HepG2 (cell line): ENCODE results near the gene TAMALIN. TPM values are rescaled to one million over a fixed set of nuclear protein-coding genes. Genes with fewer than 3 reads are reported as not detected.
A peak's percentile ranks its signal among the peaks of the same experiment; 100 is the strongest.

Source experiments
- BRD4 ChIP-seq: sonication (generic); formaldehyde crosslinking; IDR thresholded peaks from 2 replicates; pipeline ENCODE4 v1.4.0; 2020; ENCODE audit warnings: missing genetic modification reagents
- CC2D1A ChIP-seq: sonication (generic); formaldehyde crosslinking; IDR thresholded peaks from 2 replicates; pipeline ENCODE4 v1.8.1; 2023; ENCODE audit warnings: mild to moderate bottlenecking, missing genetic modification reagents
- CREM ChIP-seq, 2 experiments: sonication (generic) in 1 of 2; formaldehyde crosslinking in 1 of 2; IDR thresholded peaks; 2 replicates each; pipeline versions ENCODE4 v1.4.0 to v1.6.1; 2016 to 2020; ENCODE audit warnings: antibody characterized with exemption in 1 of 2, mild to moderate bottlenecking in 1 of 2, missing genetic modification reagents in 1 of 2
- ELK4 ChIP-seq: sonication (generic); formaldehyde crosslinking; IDR thresholded peaks from 2 replicates; pipeline ENCODE4 v1.9.0; 2021; ENCODE audit warnings: missing genetic modification reagents, borderline replicate concordance
- HMGA1 ChIP-seq: sonication (generic); formaldehyde crosslinking; conservative IDR thresholded peaks from 2 replicates; pipeline ENCODE4 v1.4.0; 2020; ENCODE audit warnings: missing genetic modification reagents
- IRF9 ChIP-seq: sonication (generic); formaldehyde crosslinking; IDR thresholded peaks from 2 replicates; pipeline ENCODE4 v1.8.0; 2022; ENCODE audit warnings: missing genetic modification reagents, mild to moderate bottlenecking, borderline replicate concordance
- MYC ChIP-seq: sonication (generic); formaldehyde crosslinking; IDR thresholded peaks from 2 replicates; pipeline ENCODE4 v1.9.0; 2021; ENCODE audit warnings: missing genetic modification reagents, borderline replicate concordance
- NFYC ChIP-seq: IDR thresholded peaks from 2 replicates; pipeline ENCODE4 v1.6.1; 2016; ENCODE audit warnings: missing genetic modification reagents, missing compliant biosample characterization
- NR2F2 ChIP-seq: IDR thresholded peaks from 2 replicates; pipeline ENCODE4 v1.6.1; 2012; ENCODE audit warnings: low read depth, inconsistent platforms, borderline replicate concordance
- RARA ChIP-seq: IDR thresholded peaks from 2 replicates; pipeline ENCODE4 v1.6.1; 2016; ENCODE audit warnings: missing genetic modification reagents, missing compliant biosample characterization
- RFXAP ChIP-seq: sonication (generic); formaldehyde crosslinking; IDR thresholded peaks from 2 replicates; pipeline ENCODE4 v1.4.0; 2020; ENCODE audit warnings: missing genetic modification reagents, borderline replicate concordance
- SAFB2 ChIP-seq: sonication (generic); formaldehyde crosslinking; IDR thresholded peaks from 2 replicates; pipeline ENCODE4 v1.5.1; 2020; ENCODE audit warnings: missing genetic modification reagents, low read depth, mild to moderate bottlenecking, borderline replicate concordance
- STAT6 ChIP-seq: sonication (generic); formaldehyde crosslinking; IDR thresholded peaks from 2 replicates; pipeline ENCODE4 v1.4.0; 2020; ENCODE audit warnings: missing genetic modification reagents, mild to moderate bottlenecking, borderline replicate concordance
- TGIF2 ChIP-seq: IDR thresholded peaks from 2 replicates; pipeline ENCODE4 v1.6.1; 2016; ENCODE audit warnings: control low read depth, missing compliant biosample characterization
- ZNF350 ChIP-seq: sonication (generic); formaldehyde crosslinking; IDR thresholded peaks from 2 replicates; pipeline ENCODE4 v1.4.0; 2020; ENCODE audit warnings: mild to moderate bottlenecking, low read depth, missing genetic modification reagents, borderline replicate concordance
- ZNF367 ChIP-seq: sonication (generic); formaldehyde crosslinking; IDR thresholded peaks from 2 replicates; pipeline ENCODE4 v1.4.0; 2020; ENCODE audit warnings: missing genetic modification reagents, borderline replicate concordance
- ZNF383 ChIP-seq: sonication (generic); formaldehyde crosslinking; IDR thresholded peaks from 2 replicates; pipeline ENCODE4 v1.4.0; 2020; ENCODE audit warnings: missing genetic modification reagents, mild to moderate bottlenecking, borderline replicate concordance
- ZNF563 ChIP-seq: sonication (generic); formaldehyde crosslinking; IDR thresholded peaks from 2 replicates; pipeline ENCODE4 v1.8.0; 2022; ENCODE audit warnings: mild to moderate bottlenecking, moderate library complexity, missing genetic modification reagents
- ZNF567 ChIP-seq: sonication (generic); formaldehyde crosslinking; IDR thresholded peaks from 2 replicates; pipeline ENCODE4 v1.8.1; 2023; ENCODE audit warnings: mild to moderate bottlenecking, missing genetic modification reagents, borderline replicate concordance
- ZNF768 ChIP-seq: sonication (generic); formaldehyde crosslinking; IDR thresholded peaks from 2 replicates; pipeline ENCODE4 v1.4.0; 2020; ENCODE audit warnings: missing genetic modification reagents
- ZNF841 ChIP-seq: sonication (generic); formaldehyde crosslinking; IDR thresholded peaks from 2 replicates; pipeline ENCODE4 v1.8.1; 2023; ENCODE audit warnings: missing genetic modification reagents, borderline replicate concordance
- ZNF878 ChIP-seq: sonication (generic); formaldehyde crosslinking; IDR thresholded peaks from 2 replicates; pipeline ENCODE4 v1.8.1; 2023; ENCODE audit warnings: mild to moderate bottlenecking, missing genetic modification reagents, moderate library complexity
- ZNF883 ChIP-seq: sonication (generic); formaldehyde crosslinking; IDR thresholded peaks from 2 replicates; pipeline ENCODE4 v1.5.1; 2020; ENCODE audit warnings: mild to moderate bottlenecking, missing genetic modification reagents; ENCODE audit errors: not compliant biosample characterization
- polyA plus RNA-seq, 8 experiments: library from polyadenylated mRNA; depleted of rRNA in 3 of 8; stranded (reverse) in 7 of 8; unstranded in 1 of 8; fragments of >200 nt; fragmentation: Illumina TruSeq in 4 of 8; extraction: Trizol in 4 of 8; gene quantifications; 2 replicates each; pipeline versions ENCODE4 v1.2.1 to v1.2.3, GENCODE V29; 2011 to 2016; ENCODE audit warnings: low read depth in 4 of 8, missing spikeins in 1 of 8, mixed read lengths in 1 of 8; ENCODE audit not compliant: insufficient read depth in 1 of 8
- total RNA-seq, 5 experiments: library from RNA; depleted of rRNA; stranded (reverse); fragments of >200 nt; fragmentation: Illumina TruSeq; extraction: Trizol; gene quantifications; 2 replicates each; pipeline ENCODE4 v1.2.3, GENCODE V29; 2016; ENCODE audit warnings: low read depth in 1 of 5
- TF ChIP-seq, protein P1 (sequence below): sonication (generic); formaldehyde crosslinking; conservative IDR thresholded peaks from 2 replicates; pipeline ENCODE4 v1.4.0; 2020; ENCODE audit warnings: missing genetic modification reagents

The TAMALIN gene
- total and polyA plus RNA-seq, 2 of the 13 experiments (the other 11 are each of a cell fraction or from before 2014, with no cell fraction given) = 2.9 to 10.9 TPM

DNA sequence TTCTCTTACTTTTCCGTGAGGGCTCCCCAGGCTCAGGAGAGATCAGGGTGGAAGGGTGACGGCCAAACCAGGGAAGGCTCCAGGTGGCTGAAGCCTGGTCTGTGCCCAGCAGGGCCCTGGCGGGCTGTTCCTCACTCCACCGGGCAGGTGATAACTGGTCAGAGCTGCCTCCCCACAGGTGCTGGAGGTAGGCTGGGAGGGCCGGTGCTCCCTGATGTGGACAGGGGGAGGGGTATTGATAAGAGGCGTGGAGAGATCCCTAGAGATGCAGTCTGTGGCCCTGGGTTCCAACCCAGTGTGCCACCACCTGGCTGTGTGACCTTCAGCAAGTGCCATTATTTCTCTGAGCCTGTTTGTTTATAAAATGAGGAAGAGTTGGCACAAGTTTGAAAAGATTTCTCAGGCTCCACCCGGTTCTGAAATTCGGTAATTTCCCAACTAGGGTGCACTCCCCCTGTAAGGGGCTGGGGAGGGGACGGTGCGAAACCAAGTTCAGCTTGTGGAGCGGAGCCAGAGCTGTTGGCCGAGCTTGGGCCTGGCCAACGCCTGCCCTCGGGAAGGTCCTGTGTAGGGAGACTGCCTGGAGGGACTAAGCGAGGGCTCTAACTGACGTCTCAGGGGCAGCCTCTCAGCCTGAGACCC is 43.5 kb downstream of the TAMALIN start (continued):
- TF ChIP-seq STAT6 = no peak
- TF ChIP-seq RARA (CRISPR knock-in tag) = no peak
- no peak for TF ChIP-seq CC2D1A
- no peak for TF ChIP-seq ZNF841
- no peak for TF ChIP-seq CREM (IDR thresholded peaks at IDR 0.05)
- TF ChIP-seq CREM (CRISPR knock-in tag; IDR thresholded peaks at IDR 0.05) = no peak
- no peak for TF ChIP-seq NR2F2
- TF ChIP-seq NFYC (CRISPR knock-in tag) = 0 out of 2 replicates have a peak, but pooled peaks have one; percentile 7
- TF ChIP-seq, protein P1, sequence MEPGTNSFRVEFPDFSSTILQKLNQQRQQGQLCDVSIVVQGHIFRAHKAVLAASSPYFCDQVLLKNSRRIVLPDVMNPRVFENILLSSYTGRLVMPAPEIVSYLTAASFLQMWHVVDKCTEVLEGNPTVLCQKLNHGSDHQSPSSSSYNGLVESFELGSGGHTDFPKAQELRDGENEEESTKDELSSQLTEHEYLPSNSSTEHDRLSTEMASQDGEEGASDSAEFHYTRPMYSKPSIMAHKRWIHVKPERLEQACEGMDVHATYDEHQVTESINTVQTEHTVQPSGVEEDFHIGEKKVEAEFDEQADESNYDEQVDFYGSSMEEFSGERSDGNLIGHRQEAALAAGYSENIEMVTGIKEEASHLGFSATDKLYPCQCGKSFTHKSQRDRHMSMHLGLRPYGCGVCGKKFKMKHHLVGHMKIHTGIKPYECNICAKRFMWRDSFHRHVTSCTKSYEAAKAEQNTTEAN (CRISPR knock-in tag) = no peak
- TF ChIP-seq ZNF878 (CRISPR knock-in tag) = no peak
- no peak for TF ChIP-seq IRF9
- no peak for TF ChIP-seq SAFB2 (CRISPR knock-in tag)
- 0 out of 2 replicates have a peak, but pooled peaks have one; percentile 11 for TF ChIP-seq MYC (CRISPR knock-in tag)
- TF ChIP-seq ZNF367 = no peak
- TF ChIP-seq ZNF768 (CRISPR knock-in tag) = peak; percentile 52; the same call in 1 of the 2 replicates
- TF ChIP-seq HMGA1 (CRISPR knock-in tag) = no peak
- TF ChIP-seq ZNF883 (CRISPR knock-in tag) = peak; percentile 40
- TF ChIP-seq ELK4 (CRISPR knock-in tag) = no peak
- 0 out of 2 replicates have a peak, but pooled peaks have one; percentile 19 for TF ChIP-seq ZNF350 (CRISPR knock-in tag)
- 0 out of 2 replicates have a peak, but pooled peaks have one; percentile 13 for TF ChIP-seq ZNF563 (CRISPR knock-in tag)
- peak; percentile 55; the same call in 1 of the 2 replicates for TF ChIP-seq BRD4 (CRISPR knock-in tag)
- TF ChIP-seq ZNF383 (CRISPR knock-in tag) = no peak
- no peak for TF ChIP-seq ZNF567 (CRISPR knock-in tag)
- 0 out of 2 replicates have a peak, but pooled peaks have one; percentile 53 for TF ChIP-seq RFXAP (CRISPR knock-in tag)
- no peak for TF ChIP-seq TGIF2 (CRISPR knock-in tag)
